Kidney capillary endothelial cell (primary cell): ENCODE measurements around the gene ZNF784.

Experiments used
- DNase-seq: peaks from one replicate; pipeline ENCODE4 v3.0.0-alpha.2; 2018; ENCODE audit warnings: low spot score

ZNF784 gene

GRCh38 chr19:55643003-55643886 is 18.9 kb upstream of the ZNF784 start, which contains the start of gene ZNF581:
TSS of gene ZNF581 (plus strand) at chr19:55643649. CDS start at chr19:55644572, 923 bp downstream.
- no peak for DNase-seq

GRCh38 chr19:55642153-55643002 is 18.0 kb upstream of the ZNF784 start:
- no peak for DNase-seq

- DNase-seq: no peak
Measured at GRCh38 chr19:55641426-55642152, 17.2 kb upstream of the ZNF784 start.

- DNase-seq: no peak
Measured at GRCh38 chr19:55640577-55641425, 16.4 kb upstream of the ZNF784 start, which contains the start of gene ZNF580. TSS of gene ZNF580 (plus strand) at chr19:55641002. CDS start at chr19:55642509, 1,507 bp downstream.

GRCh38 chr19:55640043-55640576 is 15.7 kb upstream of the ZNF784 start:
- no peak for DNase-seq

- no peak for DNase-seq
Measured at GRCh38 chr19:55638864-55639359, 14.5 kb upstream of the ZNF784 start.

- no peak for DNase-seq
Measured at GRCh38 chr19:55637534-55637933, 13.2 kb upstream of the ZNF784 start.

GRCh38 chr19:55636723-55637122 is 12.4 kb upstream of the ZNF784 start:
- no peak for DNase-seq

- no peak for DNase-seq
Measured at GRCh38 chr19:55635856-55636440, 11.6 kb upstream of the ZNF784 start.

GRCh38 chr19:55635334-55635717 is 11.0 kb upstream of the ZNF784 start:
- DNase-seq: no peak

- no peak for DNase-seq
Measured at GRCh38 chr19:55633861-55634260, 9.5 kb upstream of the ZNF784 start.

GRCh38 chr19:55632463-55632834 is 8.1 kb upstream of the ZNF784 start:
- no peak for DNase-seq

- DNase-seq: no peak
Measured at GRCh38 chr19:55626350-55626749, 2.0 kb upstream of the ZNF784 start.

- no peak for DNase-seq
Measured at GRCh38 chr19:55625004-55625326, 599 bp upstream of the ZNF784 start.

GRCh38 chr19:55623561-55623960 is 805 bp downstream of the ZNF784 start:
- no peak for DNase-seq

GRCh38 chr19:55623130-55623529 is 1.2 kb downstream of the ZNF784 start:
- no peak for DNase-seq

GRCh38 chr19:55622242-55622969 is 2.0 kb downstream of the ZNF784 start:
- no peak for DNase-seq

GRCh38 chr19:55621673-55622231 is 2.6 kb downstream of the ZNF784 start:
- DNase-seq: no peak

- DNase-seq: no peak
Measured at GRCh38 chr19:55621205-55621672, 3.1 kb downstream of the ZNF784 start.
